ENCODE data around the gene PPP1R3G.
"Not testable (repeated sequence)": the region's sequence is repeated elsewhere in the genome, so short reads cannot be mapped to it uniquely, and the experiment has no call there.

Gene PPP1R3G

DNA sequence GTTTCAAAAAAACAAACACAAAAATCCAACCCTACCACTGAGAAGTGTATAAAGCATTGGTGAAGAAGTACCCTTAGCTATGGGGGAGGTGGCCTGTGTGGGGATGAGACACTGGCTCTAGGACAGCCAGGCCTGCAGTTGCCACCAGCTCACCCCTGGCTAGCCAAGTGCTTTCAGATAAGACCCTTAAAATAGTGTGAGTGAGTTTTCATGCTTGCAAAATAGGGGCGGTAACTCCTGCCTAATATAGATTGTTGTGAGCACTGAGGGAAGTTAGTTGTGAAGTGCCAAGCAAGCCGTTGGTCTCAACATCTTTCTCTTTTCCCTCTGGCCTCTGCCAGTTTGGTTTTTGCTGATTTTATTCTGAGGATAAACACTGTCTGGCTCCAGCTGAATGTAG lies 11.3 kb downstream of the PPP1R3G start:
- no peak for DNase-seq

DNA sequence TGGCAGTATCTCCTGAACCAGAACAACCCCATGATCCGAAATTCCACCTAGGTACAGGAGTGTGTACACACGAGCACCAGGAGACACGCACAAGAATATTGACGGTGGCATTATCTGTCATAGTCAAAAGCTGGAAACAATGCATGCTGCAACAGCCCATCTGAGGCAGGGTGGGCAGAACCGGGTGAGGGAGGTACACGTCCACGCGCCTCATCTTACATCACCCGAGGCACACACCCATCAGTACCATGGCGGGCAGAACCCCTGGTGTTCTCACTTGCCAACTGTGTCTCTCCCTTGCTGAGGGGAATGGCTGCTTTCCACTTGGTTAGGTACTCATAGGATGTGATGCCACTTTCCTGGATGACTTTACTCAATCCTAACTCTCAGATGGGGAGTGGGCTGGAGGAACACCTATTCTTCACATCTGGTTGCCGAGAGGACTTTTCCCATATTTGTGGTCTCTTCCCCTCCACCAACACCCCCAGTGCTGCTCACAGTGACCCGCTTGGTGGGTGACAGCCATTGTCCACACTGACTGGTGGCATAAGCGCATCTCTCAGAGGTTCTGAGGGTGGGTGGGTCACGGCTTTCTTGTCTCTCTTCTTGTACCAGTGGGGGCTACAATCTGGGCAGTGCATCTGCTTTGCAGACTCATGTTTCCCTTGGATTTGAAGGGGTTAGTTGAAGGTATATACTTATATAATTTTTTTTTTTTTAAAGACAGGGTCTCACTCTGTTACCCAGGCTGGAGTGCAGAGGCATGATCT lies 13.5 kb downstream of the PPP1R3G start:
- no peak for DNase-seq

DNA sequence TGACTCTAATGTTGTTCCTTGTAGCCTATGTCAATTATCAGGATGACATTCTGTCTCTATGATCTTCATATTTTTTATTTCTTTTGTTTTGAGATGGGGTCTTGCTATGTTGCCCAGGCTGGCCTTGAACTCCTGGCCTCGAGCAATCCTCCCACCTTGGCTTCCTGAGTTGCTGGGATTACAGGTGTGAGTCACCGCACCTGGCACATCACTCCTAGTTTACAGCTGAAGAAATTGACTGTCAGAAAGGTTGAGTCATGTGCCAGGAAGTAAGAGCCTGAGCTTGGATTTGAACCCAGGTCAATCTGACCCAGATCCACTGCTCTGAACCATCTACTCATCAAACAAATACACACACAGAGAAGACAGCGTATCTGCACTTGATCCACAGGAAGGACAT lies 14.4 kb downstream of the PPP1R3G start:
- DNase-seq: no peak

DNA sequence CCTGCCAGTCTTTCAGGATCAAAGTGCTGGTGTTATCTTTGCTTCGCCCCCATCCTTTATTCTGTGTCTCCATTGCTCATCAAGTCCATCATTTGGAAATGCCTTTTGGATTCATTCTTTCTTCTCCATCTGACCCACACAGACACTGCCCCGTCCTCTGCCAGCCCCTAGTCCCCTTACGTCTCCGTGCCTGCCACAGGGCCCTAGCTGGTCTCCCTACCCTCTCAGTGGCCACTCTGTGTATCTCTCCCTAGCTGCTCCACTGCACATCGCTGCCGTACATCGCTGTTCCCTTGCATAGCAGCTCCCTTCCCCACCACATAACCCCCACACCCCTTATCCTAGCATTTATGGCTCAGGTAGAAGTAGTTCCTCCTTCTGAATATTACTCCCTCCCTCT lies 15.7 kb downstream of the PPP1R3G start:
- no peak for DNase-seq

DNA sequence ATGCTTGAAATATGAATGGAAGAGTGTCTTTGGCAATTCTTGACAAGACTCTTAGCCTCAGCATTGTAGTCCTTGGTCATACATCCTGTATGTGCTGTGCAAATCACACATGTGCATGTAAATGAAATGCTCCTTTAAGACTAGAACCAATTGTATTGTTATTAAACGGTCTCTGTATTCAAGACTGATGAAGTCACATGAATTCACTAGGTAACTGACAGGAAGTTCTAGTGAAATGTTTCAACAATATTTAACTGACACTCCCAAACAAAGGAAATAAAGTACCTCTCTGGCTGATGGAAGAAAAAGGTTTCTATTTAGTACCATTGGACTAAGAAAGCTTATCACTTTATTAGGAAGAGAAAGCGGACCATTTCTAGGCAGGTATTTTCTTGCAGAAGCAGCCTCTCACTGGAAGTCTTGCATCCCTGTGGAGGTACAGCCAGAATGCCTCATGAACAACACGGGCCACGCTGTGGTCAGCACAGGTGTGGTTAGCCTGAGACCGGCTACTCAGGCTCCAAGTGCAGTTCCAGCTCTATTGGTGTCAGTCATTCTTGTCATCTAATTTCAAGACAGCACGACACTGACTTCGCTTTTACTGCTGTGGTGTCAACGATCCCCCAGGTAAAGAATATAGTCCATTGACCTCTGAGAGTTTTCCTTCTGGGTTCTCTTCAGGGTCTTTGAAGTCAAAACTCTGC lies 17.3 kb downstream of the PPP1R3G start:
- no peak for DNase-seq

DNA sequence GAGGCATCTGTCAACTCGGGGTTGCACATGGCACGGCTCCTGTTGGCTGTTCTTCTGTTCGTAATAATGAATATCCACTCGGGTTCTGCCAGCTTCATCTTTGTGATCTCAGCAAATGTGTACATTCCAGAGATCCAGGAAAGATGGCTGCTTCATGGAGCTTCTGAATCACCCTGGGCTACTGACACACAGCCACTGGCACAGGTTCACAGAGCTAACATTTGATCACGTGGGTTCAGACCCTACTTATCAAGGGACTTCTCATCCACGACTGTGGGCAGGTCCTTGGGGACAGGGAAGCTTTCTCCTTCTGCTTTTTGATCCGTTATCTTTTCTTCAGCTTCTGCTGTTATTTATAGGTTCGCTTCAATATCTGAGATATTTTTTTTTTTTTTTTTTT lies 18.1 kb downstream of the PPP1R3G start:
- no peak for DNase-seq

DNA sequence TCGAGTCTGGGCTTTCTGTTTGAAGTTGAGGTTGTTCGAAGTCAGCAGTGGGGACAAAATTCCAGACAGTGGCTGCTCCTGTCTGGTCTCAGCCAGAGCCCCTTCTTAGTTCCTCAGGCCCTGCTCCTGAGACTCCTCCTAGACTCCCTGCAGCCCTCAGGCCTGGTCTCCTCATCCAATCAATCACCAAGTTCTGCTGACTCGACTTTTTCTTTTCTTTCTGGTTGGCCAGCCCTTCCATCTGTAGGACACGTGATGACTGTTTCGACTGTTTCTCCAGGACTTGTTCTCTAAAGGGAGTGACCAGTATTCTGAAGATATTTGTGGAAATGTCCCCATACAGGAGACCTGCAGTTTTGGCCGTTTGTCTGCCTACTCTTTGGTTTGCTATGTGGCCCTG lies 19.5 kb downstream of the PPP1R3G start:
- no peak for DNase-seq

DNA sequence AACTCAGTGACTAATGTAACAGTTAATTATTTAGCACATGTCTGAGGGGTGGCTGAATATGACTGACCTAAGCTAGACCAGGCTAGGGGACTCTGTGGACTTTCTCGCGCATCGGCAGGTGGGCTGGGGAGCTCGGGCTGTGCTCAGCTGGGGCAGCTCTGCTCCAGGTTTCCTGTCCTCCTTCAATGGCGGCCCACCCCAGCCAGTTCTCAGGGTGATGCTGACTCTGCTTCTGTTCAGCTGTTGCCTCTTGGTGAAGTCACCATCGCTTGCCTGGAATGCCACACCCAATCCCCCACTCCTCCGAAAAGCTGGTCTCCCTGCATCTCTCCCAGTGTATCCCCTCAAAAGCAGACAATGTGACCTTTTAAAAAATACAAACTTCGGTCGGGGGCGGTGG lies 20.0 kb downstream of the PPP1R3G start:
- no peak for DNase-seq

DNA sequence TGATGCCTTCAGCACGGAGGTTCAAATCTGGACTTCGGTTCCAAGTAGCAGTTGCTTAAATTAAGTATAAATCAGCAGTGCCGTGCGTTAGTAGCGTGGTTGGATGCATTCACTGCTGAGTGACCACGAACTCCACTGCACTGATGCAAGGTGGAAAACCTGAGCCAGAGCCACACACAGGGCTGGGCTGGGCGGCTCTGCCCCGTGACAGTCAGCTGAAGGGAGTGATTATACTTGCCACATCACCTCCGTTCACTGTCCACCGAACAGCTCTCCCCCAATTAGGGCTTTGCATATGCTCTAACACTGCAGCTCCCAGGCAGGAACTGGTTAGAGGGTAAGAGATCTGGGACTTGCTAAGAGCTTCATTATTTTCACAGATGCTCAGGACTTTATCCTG lies 22.2 kb downstream of the PPP1R3G start:
- DNase-seq: no peak

DNA sequence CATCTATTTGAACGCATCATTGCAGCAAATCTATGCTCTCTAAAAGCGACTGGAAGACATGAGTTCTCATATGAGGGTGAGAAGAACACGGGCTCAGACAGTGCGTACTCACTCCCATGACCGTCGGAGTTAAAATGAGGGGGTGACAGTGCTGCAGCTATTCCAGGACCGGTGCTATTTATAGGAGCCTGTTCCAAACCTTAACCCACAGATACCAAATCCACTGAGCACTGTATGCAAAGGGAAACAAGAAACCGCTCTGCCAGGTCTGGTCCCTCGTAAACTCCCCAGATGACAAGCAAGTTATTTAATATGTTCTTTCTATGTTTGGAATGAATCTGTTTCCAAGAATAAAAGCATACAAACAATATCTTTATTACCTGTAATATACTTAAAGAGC lies 22.9 kb downstream of the PPP1R3G start:
- DNase-seq: no peak

DNA sequence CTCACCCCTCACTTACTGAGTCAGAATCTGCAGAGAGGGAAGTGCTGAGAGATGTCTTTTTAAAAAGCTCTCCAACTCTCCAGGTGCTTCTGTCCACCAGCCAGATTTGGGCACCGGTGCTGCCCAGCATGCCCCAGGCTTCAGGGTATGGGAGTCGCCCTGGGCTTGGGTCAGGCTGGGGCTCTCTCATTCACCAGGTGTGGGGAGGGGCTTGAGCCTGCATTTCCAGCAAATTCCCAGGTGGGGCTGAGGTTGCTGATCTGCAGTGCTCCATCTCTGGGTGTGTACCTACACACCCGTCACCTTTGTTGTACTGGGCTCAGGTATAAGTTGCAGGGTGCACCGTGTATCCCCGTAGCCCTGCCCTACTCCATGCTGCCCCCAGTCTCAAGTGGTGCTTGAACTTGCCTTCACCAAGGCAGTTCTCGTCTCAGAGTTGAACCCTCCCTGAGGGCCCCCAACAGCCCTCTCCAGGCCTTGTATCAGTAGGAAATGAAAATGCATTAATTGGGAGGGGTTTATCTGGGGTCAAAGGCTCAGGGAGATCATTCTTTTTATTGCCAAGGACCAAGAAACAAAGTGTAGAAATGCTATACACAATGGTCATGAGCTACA lies 23.5 kb downstream of the PPP1R3G start:
- no peak for DNase-seq

DNA sequence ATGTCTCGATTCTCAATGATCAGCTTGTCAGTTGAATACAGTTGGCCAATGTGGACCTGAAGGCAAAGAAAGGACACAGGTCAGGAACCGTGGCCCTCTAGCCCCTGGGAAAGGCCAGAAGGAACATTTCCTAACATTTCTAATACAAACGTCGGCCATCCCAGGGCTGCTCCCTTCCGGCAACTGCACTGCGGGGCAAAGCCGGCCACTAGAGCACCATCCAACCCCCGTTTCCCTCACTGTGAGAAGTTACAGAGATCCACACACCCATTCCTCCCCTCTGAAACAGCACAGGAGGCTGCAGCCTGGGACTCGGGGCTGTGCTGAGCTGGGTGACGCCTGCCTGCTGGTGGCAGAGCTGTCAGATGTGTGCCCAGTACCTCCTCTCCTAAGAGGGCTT lies 24.3 kb downstream of the PPP1R3G start:
- no peak for DNase-seq

DNA sequence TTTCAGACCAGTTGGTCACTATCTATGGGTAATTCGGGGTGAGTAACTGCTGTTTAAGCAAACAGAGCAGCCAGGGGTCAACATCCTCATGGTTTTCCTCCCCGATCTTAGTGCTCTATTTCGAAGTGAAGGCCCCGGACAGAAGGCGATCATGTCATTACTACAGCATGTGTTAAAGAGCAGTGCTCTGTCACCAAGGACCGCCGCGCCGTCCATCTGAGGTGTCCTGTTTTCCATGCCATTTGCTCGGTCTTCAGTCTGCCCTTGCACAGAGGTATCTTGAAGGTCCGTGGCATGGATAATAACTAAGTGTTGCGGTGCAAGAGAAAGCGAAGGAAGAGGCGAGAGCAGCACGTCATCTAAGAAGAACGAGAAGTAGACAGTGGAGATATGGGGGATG lies 25.1 kb downstream of the PPP1R3G start:
- DNase-seq: no peak

DNA sequence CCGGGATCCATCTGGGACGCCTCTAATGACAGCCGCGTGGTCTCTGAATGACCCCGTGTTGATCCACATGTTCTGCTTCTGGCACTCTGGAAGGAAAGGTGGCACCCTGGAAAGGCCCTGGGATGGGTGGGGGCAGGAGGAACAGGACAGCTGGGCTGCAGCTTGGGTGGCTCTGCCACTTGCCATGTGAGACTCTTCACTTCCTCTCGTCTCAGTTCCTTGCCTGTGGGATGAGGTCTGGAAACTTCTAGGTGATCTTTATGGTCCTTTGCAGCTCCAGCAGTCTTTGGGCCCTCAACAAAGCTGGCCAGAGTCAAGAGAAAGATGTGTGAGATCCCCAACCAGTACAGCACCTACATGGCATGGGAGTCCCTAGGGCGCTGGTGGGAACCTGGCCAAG lies 26.5 kb downstream of the PPP1R3G start:
- no peak for DNase-seq

DNA sequence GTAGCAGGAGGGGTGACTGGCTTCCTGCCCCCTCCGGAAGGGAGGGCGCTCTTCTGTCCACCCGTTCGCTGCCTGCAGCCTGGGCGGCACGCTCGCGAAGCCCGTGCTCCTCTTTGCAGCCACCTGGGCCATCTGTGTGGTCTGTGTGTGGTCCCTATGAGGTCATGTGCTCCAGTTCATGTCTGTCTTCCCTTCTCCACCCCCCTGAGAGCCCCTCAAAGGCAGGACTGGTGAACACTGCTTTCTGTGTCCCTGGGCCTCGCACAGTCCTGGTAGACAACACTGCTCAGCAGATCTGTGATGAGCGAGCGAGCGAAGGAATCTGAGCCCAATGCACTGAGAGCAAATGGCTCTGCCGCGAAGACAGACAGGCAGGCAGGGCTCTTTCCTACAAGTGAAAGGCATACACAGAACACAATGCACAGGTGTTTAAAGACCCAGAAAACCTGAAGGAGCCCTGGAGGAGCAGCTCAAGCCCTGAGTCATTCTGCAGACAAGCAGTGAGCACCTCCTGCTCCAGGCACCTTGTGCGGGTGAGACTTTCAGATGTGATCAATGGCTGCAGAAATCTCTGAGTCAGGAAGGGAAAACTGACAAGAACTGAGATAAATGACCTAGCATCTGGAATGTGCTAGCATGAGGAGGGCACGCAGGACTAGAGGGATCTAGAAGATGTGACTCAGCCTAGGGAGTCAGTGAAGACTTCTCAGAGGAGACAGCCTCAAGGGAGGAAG lies 27.1 kb downstream of the PPP1R3G start:
- DNase-seq: no peak

DNA sequence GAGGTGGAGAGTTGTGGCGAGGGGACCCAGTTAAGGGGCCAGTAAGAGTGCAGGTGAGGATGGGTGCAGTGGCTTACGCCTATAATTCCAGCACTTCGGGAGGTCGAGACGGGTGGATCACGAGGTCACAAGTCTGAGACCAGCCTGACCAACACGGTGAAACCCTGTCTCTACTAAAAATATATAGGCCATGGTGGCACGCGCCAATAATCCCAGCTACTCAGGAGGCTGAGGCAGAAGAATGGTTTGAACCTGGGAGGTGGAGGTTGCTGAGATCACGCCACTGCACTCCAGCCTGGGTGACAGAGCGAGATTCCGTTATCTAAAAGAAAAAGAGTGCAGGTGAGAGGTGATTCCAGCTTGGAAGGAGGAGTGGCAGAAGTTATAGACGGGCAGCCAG lies 28.0 kb downstream of the PPP1R3G start:
- DNase-seq: no peak

DNA sequence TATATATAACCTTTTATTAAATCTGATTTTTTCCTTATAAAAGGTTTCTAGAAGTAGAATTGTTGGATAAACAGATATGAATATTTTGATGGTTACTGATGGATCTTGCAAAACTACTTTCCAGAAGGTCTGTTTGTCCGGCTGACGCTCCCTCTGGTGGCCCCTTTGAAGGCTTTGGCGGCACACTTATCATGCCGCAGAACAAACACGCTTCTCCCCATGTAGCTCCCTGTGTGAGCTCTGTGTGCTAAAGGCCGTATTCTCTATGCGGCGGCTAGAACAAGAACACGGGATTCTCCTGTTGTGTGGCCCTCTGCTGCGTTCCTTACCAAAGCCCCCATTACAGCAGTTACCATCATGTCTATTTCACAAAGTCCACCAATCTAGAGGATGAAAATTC lies 30.0 kb downstream of the PPP1R3G start:
- DNase-seq: no peak

DNA sequence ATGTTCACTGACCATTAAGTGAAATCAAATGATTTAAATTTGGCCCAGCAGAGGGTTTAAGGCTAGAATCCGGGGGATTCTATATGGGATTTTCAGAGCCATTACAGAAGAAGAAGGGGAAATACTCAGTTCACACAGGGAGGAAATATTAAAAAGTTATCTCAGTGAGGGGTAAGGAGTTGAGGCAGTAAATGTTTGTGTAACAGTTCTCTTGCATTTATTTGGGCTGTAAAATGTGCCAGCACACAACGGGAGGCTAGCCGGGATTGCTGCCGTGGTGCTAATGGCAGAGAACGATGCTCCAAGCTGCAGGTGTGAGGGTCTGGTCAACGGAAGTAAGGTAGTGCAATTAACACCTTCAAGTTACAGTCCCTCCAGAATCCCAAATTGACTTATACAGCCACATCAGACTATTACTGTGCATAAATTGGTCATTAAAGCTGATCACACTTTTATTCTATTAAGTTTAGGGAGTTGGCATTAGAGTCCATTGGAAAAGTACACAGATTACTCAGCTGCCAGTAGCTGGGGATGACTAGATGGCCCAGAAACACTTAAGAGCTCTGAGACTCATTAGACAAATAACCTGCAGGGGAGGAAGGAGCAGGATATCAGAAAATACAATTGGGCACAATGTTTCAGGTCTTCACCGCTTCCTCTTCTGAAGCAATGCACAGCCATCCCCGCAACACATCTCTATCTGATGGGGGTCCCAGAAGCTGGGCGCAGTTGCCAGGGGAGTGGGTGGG lies 31.3 kb downstream of the PPP1R3G start:
- no peak for DNase-seq

DNA sequence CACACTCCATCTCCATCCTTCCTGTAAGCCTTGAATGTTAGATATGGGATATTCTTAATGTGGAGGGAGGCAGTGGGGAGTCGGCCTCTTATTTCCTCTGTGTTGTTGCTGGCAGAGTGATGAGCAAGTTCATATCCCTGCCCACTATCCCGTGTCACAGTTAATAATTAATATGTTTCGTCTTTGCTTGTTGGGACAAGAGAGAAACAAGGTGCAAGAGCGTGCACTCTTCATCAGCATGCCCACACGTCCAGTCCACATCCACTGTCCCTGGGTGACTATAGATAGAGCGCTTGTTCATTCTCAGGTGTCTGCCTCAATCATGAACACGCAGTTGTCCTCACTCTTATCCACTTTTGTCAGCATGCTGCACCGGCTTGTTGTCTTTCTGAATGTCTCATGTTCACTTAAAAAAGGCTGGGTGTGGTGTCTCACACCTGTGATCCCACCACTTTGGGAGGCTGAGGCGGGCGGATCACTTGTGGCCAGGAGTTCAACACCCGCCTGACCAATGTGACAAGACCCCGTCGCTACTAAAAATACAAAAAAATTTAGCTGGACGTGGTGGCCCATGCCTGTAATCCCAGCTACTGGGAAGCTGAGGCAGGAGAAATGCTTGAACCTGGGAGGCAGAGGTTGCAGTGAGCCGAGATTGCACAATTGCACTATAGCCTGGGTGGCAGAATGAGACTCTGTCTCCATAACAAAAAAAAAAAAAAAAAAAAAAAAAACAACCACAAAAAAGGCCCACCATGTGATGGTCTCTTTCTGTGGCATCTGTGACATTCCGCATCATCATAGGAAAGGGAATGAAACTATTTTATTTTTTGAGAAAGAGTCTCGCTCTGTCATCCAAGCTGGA lies 34.2 kb downstream of the PPP1R3G start:
- DNase-seq: no peak

DNA sequence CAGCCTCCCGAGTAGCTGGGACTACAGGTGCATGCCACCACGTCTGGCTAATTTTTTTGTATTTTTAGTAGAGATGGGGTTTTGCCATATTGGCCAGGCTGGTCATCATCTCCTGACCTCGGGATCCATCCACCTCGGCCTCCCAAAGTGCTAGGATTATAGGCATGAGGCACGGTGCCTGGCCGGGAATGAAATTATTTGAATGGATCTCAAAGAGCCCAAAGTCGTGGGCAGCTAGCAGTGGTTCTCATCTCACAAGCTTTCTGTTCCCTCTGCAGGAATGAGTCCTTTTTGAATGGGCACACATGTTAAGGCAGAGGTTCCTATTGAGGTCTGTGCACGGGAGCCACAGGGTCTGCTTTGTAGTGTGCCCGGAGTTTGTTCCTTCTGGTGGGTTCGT lies 34.9 kb downstream of the PPP1R3G start:
- DNase-seq: no peak

DNA sequence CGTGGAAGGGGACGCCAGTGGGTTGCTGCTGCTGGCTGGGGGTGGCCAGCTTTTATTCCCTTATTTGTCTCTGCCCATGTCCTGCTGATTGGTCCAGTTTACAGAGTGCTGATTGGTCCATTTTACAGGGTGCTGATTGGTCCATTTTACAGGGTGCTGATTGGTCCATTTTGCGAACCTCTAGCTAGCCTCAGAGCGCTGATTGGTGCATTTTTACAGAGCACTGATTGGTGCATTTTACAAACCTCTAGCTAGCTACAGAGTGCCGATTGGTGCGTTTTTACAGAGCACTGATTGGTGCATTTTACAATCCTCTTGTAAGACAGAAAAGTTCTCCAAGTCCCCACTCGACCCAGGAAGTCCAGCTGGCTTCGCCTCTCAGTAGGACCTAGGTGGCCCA lies 35.4 kb downstream of the PPP1R3G start:
- not testable (repeated sequence) for DNase-seq

DNA sequence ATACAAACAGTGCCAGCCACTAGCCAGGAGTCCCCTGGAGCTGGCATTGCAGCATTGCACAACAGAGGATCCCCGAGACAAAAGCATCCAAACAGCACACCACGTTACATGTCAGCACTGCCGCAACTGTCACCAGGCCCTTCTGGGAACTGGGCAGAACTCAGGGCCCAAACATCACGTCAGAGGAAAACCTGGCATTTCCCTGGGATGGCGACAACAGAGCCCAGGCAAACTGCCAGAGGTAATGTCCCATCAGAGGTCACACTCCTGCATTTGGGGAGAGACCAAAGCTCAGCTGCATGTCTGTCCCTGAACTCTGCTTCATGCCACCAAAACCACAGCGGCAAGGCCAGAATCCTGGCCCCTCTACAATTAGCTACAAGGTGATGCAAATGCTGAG lies 36.3 kb downstream of the PPP1R3G start:
- DNase-seq: no peak
